Neural progenitor cell (in vitro differentiated cells): ENCODE results near the gene FOXD2. TPM values are rescaled to one million over a fixed set of nuclear protein-coding genes. Genes with fewer than 3 reads are reported as not detected.

Experiments
- DNase-seq: peaks from one replicate; pipeline ENCODE4 v3.0.0-alpha.2; 2016; ENCODE audit warnings: low spot score
- H2AFZ ChIP-seq: fragments of 200-600 bp; sonication (generic); replicated peaks from 2 replicates; pipeline ENCODE4 v1.6.1; 2016; ENCODE audit warnings: antibody characterized with exemption
- H3F3A ChIP-seq: fragments of 200-600 bp; sonication (generic); 2 replicates; pipeline ENCODE4 v1.6.1; 2016; ENCODE audit warnings: antibody characterized with exemption, low read depth
- H3K27ac ChIP-seq: fragments of 200-600 bp; sonication (generic); 2 replicates; pipeline ENCODE4 v1.5.1; 2016; ENCODE audit warnings: mild to moderate bottlenecking
- H3K27me3 ChIP-seq: fragments of 200-600 bp; sonication (generic); 2 replicates; pipeline ENCODE4 v1.6.1; 2016; ENCODE audit warnings: mild to moderate bottlenecking, moderate library complexity
- H3K36me3 ChIP-seq: fragments of 200-600 bp; sonication (generic); 2 replicates; pipeline ENCODE4 v1.5.1; 2016
- H3K4me1 ChIP-seq: fragments of 200-600 bp; sonication (generic); 2 replicates; pipeline ENCODE4 v1.6.1; 2016; ENCODE audit warnings: mixed run types
- H3K4me2 ChIP-seq: fragments of 200-600 bp; sonication (generic); 2 replicates; pipeline ENCODE4 v1.6.1; 2016
- H3K4me3 ChIP-seq: fragments of 200-600 bp; sonication (generic); 2 replicates; pipeline ENCODE4 v1.5.1; 2016
- H3K79me2 ChIP-seq: fragments of 200-600 bp; sonication (generic); 2 replicates; pipeline ENCODE4 v1.6.1; 2016; ENCODE audit warnings: low read depth
- H3K9ac ChIP-seq: fragments of 200-600 bp; sonication (generic); 2 replicates; pipeline ENCODE4 v1.6.1; 2016
- H3K9me3 ChIP-seq: fragments of 200-600 bp; sonication (generic); 2 replicates; pipeline ENCODE4 v1.5.1; 2016; ENCODE audit warnings: low read depth
- H4K20me1 ChIP-seq: fragments of 200-600 bp; sonication (generic); 2 replicates; pipeline ENCODE4 v1.6.1; 2016; ENCODE audit warnings: low read depth
- H3K27ac Mint-ChIP-seq: 3 replicates; pipeline ENCODE4 v1.8.0; 2021; ENCODE audit warnings: mixed read lengths
- H3K27me3 Mint-ChIP-seq: 2 replicates; pipeline ENCODE4 v1.8.0; 2022; ENCODE audit warnings: low read depth, mild to moderate bottlenecking, inconsistent platforms, moderate library complexity, mixed read lengths; ENCODE audit not compliant: insufficient read depth
- H3K36me3 Mint-ChIP-seq: 3 replicates; pipeline ENCODE4 v1.8.0; 2021; ENCODE audit warnings: mixed read lengths
- H3K4me1 Mint-ChIP-seq: 3 replicates; pipeline ENCODE4 v1.8.0; 2021; ENCODE audit warnings: mixed read lengths
- H3K4me3 Mint-ChIP-seq: 3 replicates; pipeline ENCODE4 v1.8.0; 2021; ENCODE audit warnings: mild to moderate bottlenecking, moderate library complexity, mixed read lengths
- H3K9me3 Mint-ChIP-seq: 3 replicates; pipeline ENCODE4 v1.8.0; 2020; ENCODE audit warnings: mixed read lengths
- CTCF ChIP-seq: fragments of 200-600 bp; sonication (generic); IDR thresholded peaks from 2 replicates; pipeline ENCODE4 v1.5.1; 2017; ENCODE audit warnings: antibody characterized with exemption, mild to moderate bottlenecking
- EZH2 ChIP-seq: fragments of 200-600 bp; sonication (generic); IDR thresholded peaks from 2 replicates; pipeline ENCODE4 v1.6.1; 2017; ENCODE audit warnings: antibody characterized with exemption, mild to moderate bottlenecking, moderate library complexity
- EZH2phosphoT487 ChIP-seq: fragments of 200-600 bp; sonication (generic); IDR thresholded peaks from 2 replicates; pipeline ENCODE4 v1.6.1; 2017; ENCODE audit warnings: antibody characterized with exemption
- total RNA-seq: library from RNA; depleted of rRNA; stranded (reverse); fragments of >200 nt; gene quantifications from 2 replicates; pipeline ENCODE4 v1.2.3, GENCODE V29; 2015; ENCODE audit warnings: low replicate concordance

Gene FOXD2
- total RNA-seq, 1 donor from 2014 or later = 0.32 TPM

GRCh38 chr1:47481936-47482335 lies 44.1 kb downstream of the FOXD2 start:
- H3K4me3 ChIP-seq = no peak overlapping the region
- H3K27me3 ChIP-seq = peaks cover 2% of the 10 kb centered on the region
- H3K79me2 ChIP-seq = no peaks in the 10 kb centered on the region
- no peaks in the 10 kb centered on the region for H3K4me1 Mint-ChIP-seq
- DNase-seq = no peak
- H3K27ac ChIP-seq = no peak overlapping the region
- H3K4me3 Mint-ChIP-seq = no peak overlapping the region
- H3K4me1 ChIP-seq = no peaks in the 10 kb centered on the region
- no peak overlapping the region for H2AFZ ChIP-seq
- no peaks in the 10 kb centered on the region for H3K9me3 Mint-ChIP-seq
- no peaks in the 10 kb centered on the region for H3K36me3 ChIP-seq
- no peak overlapping the region for H3K4me2 ChIP-seq
- H3K27ac Mint-ChIP-seq = no peak overlapping the region
- no peaks in the 10 kb centered on the region for H4K20me1 ChIP-seq
- TF ChIP-seq CTCF (no peak), EZH2 (no peak), EZH2phosphoT487 (no peak)
- no peak overlapping the region for H3K9ac ChIP-seq
- H3K27me3 Mint-ChIP-seq = peaks cover 11% of the 10 kb centered on the region
- no peaks in the 10 kb centered on the region for H3K36me3 Mint-ChIP-seq
- H3F3A ChIP-seq = no peaks in the 10 kb centered on the region
- no peaks in the 10 kb centered on the region for H3K9me3 ChIP-seq

GRCh38 chr1:47482786-47483185 lies 44.9 kb downstream of the FOXD2 start:
- Mint-ChIP-seq H3K4me1 (no peaks in the 10 kb centered on the region), H3K27ac (no peak overlapping the region), H3K9me3 (no peaks in the 10 kb centered on the region), H3K36me3 (no peaks in the 10 kb centered on the region), H3K27me3 (peaks cover 9% of the 10 kb centered on the region), H3K4me3 (no peak overlapping the region)
- Histone ChIP-seq H3K9me3 (no peaks in the 10 kb centered on the region), H3K4me3 (no peak overlapping the region), H3K36me3 (no peaks in the 10 kb centered on the region), H2AFZ (no peak overlapping the region), H3K4me2 (no peak overlapping the region), H3K4me1 (no peaks in the 10 kb centered on the region), H3K27me3 (peaks cover 5% of the 10 kb centered on the region), H3K79me2 (no peaks in the 10 kb centered on the region), H3K27ac (no peak overlapping the region), H4K20me1 (no peaks in the 10 kb centered on the region), H3F3A (no peaks in the 10 kb centered on the region), H3K9ac (no peak overlapping the region)
- TF ChIP-seq EZH2phosphoT487 (no peak), CTCF (no peak)
- no peak for DNase-seq

GRCh38 chr1:47483651-47484050 lies 45.8 kb downstream of the FOXD2 start:
- Histone ChIP-seq H3K4me3 (no peak overlapping the region), H3K4me1 (no peaks in the 10 kb centered on the region), H3K9me3 (no peaks in the 10 kb centered on the region), H2AFZ (no peak overlapping the region), H3K27ac (no peak overlapping the region), H3K4me2 (no peak overlapping the region), H3K9ac (no peak overlapping the region), H3F3A (no peaks in the 10 kb centered on the region), H3K36me3 (no peaks in the 10 kb centered on the region), H3K27me3 (peaks cover 10% of the 10 kb centered on the region), H3K79me2 (no peaks in the 10 kb centered on the region), H4K20me1 (no peaks in the 10 kb centered on the region)
- Mint-ChIP-seq H3K9me3 (no peaks in the 10 kb centered on the region), H3K27me3 (peaks cover 9% of the 10 kb centered on the region), H3K4me1 (no peaks in the 10 kb centered on the region), H3K27ac (no peak overlapping the region), H3K4me3 (no peak overlapping the region), H3K36me3 (no peaks in the 10 kb centered on the region)
- DNase-seq = no peak
- TF ChIP-seq EZH2phosphoT487 (no peak), EZH2 (no peak), CTCF (no peak)

GRCh38 chr1:47485817-47486216 lies 48.0 kb downstream of the FOXD2 start:
- Histone ChIP-seq H3F3A (no peaks in the 10 kb centered on the region), H3K79me2 (no peaks in the 10 kb centered on the region), H3K4me3 (no peak overlapping the region), H3K9ac (no peak overlapping the region), H3K27ac (no peak overlapping the region), H3K36me3 (no peaks in the 10 kb centered on the region), H3K27me3 (peaks cover 31% of the 10 kb centered on the region), H4K20me1 (no peaks in the 10 kb centered on the region), H3K4me2 (no peak overlapping the region), H3K9me3 (no peaks in the 10 kb centered on the region), H2AFZ (no peak overlapping the region), H3K4me1 (no peaks in the 10 kb centered on the region)
- Mint-ChIP-seq H3K36me3 (no peaks in the 10 kb centered on the region), H3K9me3 (no peaks in the 10 kb centered on the region), H3K4me3 (no peak overlapping the region), H3K27ac (no peak overlapping the region), H3K4me1 (no peaks in the 10 kb centered on the region), H3K27me3 (peaks cover 14% of the 10 kb centered on the region)
- DNase-seq = no peak
- TF ChIP-seq EZH2phosphoT487 = no peak
- no peak for TF ChIP-seq CTCF
- no peak for TF ChIP-seq EZH2
